Stimulated activated CD8-positive, alpha-beta memory T cell treated with anti-CD3 and anti-CD28 coated beads, Interleukin-4, amount 100 ng/mL, for 24 hours (primary cell): ENCODE measurements around the gene CHAF1B.

Source experiments
- DNase-seq: peaks from one replicate; pipeline ENCODE4 v3.0.0-alpha.2; 2020; ENCODE audit warnings: low read depth

Gene CHAF1B

GRCh38 chr21:36463991-36464390 is 78.8 kb downstream of the CHAF1B start:
- DNase-seq = no peak

GRCh38 chr21:36464590-36464989 is 79.4 kb downstream of the CHAF1B start:
- no peak for DNase-seq

GRCh38 chr21:36465478-36465877 is 80.3 kb downstream of the CHAF1B start:
- no peak for DNase-seq

- DNase-seq = no peak
Observed at GRCh38 chr21:36466061-36466511, 80.9 kb downstream of the CHAF1B start.
